Activated T-cell treated with anti-CD3 and anti-CD28 coated beads, Interleukin-2, amount 50 U/mL, for 1 hour (primary cell): ENCODE measurements around the gene CHP1.
"Not testable (repeated sequence)": the region's sequence is repeated elsewhere in the genome, so short reads cannot be mapped to it uniquely, and the experiment has no call there.

Experiments
- DNase-seq: peaks from one replicate; pipeline ENCODE4 v3.0.0-alpha.2; 2020

CHP1 gene

DNA sequence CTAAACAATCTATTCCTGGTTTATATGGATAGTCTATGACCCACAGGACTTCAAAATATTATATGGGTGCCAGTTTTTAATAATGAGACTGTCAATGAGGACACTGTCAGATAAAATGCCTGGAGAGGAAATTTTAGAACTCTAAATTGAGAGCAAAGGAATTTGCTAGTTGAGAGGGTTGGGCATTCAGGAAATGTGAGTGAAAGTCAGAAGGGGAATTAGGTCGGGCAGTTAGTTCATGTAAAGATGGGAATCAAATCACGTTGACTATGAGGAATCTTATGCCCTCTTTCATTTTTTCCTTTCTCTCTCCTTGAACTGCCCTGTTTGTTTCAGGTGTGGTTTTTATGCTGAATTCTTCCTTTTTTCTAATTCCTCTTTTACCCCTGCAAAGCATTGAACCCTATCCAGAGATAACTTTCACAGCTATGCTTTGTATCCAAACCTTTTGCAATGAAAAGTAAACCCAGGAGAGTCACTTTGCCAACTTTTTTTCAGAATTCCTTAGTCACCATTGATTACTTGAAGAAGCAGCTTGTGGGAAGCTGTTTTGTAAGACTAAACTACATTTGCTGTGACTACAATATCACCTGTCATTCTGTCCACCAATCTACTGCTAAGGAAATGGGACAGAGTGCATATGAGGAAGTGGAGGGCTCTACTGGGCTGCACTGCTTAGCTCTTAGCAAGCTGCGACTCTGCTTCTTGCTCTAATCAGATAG is 27.8 kb downstream of the CHP1 start:
- no peak for DNase-seq

DNA sequence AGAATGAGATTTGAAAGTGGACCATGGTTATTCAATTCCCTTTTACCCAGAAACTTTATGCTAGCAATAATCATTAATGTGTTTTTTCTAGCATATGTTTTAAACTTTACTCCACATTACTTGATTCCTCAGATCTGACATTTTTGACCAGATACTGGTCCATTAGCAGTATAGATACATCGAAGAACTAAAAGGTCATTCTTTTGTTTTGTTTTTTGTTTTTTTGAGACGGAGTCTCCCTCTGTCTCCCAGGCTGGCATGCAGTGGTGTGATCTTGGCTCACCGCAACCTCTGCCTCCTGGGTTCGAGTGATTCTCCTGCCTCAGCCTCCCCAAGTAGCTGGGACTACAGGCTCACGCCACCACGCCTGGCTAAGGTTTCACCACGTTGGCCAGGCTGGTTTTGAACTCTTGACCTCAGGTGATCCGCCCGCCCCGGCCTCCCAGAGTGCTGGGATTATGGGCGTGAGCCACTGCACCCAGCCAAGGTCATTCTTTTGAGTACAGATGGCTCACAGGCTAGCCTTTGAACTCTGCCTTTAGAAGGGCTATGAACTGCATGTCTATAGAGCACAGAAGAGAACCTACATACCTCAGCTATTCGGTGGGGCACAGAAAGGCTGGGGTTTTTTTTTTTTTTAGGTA is 28.6 kb downstream of the CHP1 start:
- no peak for DNase-seq

DNA sequence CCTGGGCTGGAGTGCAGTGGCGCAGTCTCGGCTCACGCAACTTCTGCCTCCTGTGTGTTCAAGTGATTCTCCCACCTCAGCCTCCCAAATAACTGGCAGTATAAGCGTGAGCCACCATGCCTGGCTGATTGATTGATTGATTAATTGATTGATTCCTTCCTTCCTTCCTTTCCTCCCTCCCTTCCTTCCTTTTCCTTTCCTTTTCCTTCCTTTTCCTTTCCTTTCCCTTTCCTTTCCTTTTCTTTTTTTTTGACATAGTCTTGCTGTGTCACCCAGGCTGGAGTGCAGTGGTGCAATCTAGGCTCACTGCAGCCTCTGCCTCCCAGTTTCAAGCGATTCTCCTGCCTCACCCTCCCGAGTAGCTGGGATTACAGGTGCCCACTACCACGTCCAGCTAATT is 29.9 kb downstream of the CHP1 start:
- DNase-seq: not testable (repeated sequence)

DNA sequence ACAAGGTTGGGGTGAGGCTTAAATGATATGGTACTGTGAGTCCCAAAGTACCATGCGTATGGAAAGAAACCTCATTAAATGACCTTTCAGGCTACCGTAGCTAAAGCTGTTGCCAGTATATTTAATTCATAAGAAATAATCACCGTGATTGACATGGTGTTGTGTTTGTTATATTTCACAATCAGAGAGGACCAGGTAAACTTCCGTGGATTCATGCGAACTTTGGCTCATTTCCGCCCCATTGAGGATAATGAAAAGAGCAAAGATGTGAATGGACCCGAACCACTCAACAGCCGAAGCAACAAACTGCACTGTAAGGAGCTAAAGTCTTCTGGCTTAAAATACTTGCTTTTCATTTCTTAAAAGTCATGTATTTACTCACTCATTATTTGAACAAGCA is 31.5 kb downstream of the CHP1 start:
- DNase-seq: no peak

DNA sequence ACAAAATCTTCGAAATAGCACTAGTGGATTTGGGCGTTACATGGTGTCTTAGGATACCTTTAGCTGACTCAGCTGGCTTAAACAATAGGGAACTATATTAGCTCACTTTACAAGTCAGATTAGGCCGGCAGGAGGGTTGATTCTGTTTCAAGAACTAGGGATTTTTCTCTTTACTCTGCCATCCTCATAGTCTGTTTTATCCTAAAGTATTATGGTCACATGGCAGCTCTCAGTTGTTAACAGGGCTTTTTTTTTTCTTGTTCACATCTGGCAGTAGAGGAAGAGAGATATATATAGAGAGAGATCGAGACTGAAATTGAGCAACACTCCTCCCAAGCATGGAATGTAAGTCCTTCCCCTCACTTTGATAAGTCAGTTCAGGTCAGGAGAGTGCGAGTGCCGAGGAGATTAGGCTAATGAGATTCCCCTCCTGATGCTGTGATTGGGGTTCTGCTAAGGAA is 32.9 kb downstream of the CHP1 start:
- no peak for DNase-seq

DNA sequence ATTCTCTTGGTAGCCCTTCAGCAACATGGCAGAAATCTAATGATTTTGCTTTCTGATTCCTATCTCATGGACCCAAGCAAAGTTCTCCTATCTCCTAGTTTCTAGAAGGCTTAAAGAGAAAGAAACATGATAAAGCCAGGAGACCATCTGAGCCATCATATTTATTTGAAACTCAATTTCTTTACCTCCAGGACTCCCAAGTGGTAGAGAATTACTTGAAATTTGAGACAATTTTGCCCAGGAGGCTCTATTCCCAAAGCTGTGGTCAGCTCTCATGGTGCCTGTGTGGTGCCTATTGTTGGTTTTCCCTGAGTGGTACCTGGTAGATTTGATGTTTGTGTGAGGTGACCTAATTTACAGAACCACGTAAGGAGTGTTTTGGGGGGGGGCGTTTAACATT is 38.8 kb downstream of the CHP1 start:
- no peak for DNase-seq

DNA sequence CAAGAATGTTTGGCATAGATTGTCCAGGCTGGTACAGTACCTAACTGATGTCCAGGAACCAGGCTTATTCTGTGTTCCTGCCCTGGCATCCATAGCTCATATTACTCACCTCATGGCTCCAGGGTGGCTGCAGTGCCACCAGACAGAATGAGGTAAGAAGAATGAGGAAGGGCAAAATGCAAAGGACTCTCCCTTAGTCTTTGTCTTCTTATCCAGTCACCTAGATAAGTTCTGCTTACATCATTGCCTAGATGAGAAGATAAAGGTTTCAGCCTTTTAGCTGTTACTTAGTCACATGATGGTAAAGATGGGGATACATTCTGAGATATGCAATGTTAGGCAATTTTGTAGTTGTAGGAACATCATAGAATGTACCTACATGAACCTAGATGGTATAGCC is 45.8 kb downstream of the CHP1 start:
- no peak for DNase-seq

DNA sequence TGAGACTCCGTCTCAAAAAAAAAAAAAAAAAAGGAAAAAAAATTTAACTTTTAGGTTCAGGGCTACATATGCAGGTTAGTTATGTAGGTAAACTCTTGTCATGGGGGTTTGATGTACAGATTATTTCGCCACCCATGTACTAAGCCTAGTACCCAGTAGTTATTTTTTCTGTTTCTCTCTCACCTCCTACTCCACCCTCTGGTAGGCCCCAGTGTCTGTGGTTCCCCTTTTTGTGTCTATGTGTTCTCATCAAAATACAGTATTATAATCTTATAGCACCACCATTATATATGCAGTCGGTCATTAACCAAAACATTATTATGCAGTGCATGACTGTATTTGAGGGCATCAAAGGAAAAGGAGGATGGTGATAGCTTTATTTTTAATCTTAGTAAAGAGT is 47.3 kb downstream of the CHP1 start:
- no peak for DNase-seq

DNA sequence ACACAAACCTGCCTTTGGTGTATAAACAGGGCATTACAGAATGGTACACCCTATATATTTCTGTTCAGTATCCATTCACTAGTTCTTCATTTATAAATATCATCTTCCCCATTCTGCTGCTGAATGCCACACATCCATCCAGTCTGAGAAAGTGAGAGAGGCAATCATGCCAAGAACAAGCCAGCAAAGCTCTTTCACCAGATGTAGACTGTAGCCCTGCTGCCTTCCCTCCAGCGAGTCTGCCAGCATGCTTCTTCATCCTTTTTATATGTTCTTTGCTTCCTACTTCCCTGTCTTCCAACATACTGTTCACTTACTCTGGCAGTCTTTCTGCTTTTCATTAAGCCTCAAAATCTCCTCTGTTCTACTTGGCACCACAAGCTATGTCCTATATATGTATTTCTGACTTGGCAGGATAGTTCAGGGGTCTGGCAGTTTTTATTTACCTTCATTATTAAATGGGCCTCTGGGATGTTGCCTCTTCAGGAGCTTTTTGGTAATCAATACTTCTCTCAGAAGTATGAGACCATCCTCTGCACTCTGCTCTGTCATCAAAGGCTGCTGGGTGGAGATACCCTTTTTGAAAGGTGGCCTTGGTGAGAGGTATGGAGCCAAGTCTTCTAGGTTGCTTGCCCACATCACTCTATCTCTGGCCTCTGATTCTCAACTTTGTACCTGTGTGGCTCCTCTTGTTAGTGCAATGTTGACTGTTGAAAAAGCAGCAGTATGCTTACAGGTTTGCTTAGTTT is 48.6 kb downstream of the CHP1 start:
- DNase-seq: no peak

DNA sequence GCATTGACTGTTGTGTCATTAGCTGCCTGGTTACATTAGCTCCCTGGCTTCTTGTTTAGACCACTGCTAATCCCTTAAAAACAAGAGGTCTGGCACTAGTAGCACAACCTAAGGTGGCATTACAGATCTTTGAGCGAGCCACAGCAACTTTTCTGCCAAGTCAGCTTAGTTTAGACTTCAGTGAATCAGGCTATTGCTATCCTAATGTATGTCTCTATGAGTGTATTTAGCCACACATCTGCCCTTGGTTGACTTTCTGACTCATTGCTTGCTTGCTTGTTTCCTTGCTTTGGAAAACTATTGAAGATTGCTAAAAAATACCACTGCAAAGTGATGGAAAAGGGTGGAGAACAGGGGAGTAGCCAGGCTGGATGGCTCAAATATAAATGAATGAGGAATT is 50.2 kb downstream of the CHP1 start:
- DNase-seq: no peak

DNA sequence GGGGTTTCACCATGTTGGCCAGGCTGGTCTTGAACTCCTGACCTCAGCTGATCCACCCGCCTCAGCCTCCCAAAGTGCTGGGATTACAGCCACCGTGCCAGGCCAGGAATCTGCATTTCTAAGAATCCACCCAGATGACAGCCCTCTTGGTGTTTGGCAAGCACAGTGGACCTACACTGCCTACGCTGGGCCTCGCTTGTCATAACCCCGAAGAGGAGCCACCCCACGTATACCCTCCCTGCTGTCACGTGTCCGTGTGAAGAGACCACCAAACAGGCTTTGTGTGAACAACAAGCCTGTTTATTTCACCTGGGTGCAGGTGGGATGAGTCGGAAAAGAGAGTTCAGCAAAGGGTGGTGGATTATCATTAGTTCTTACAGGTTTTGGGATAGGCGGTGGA is 51.4 kb downstream of the CHP1 start:
- DNase-seq: not testable (repeated sequence)

DNA sequence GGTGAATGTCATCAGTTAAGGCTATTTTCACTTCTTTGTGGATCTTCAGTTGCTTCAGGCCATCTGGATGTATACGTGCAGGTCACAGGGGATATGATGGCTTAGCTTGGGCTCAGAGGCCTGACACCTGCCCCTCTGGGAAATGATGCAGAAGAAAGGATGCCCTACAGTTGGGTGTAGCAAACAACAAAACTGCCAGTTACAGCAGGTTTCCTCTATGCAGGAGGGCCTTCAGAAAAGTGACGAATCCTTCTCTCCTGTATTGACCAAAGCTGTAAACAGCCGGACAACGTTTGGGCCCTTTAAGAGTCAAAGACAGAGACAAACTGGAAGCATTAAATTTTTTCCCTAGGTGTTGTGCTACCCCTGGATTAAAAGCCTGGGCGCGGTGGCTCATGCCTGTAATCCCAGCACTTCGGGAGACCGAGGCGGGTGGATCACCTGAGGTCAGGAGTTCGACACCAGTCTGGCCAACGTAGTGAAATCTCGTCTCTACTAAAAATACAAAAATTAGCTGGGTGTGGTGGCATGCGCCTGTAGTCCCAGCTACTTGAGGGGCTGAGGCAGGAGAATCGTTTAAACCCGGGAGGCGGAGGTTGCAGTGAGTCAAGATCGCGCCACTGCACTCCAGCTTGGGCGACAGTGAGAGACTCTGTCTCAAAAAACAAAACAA is 52.0 kb downstream of the CHP1 start:
- DNase-seq: not testable (repeated sequence)

DNA sequence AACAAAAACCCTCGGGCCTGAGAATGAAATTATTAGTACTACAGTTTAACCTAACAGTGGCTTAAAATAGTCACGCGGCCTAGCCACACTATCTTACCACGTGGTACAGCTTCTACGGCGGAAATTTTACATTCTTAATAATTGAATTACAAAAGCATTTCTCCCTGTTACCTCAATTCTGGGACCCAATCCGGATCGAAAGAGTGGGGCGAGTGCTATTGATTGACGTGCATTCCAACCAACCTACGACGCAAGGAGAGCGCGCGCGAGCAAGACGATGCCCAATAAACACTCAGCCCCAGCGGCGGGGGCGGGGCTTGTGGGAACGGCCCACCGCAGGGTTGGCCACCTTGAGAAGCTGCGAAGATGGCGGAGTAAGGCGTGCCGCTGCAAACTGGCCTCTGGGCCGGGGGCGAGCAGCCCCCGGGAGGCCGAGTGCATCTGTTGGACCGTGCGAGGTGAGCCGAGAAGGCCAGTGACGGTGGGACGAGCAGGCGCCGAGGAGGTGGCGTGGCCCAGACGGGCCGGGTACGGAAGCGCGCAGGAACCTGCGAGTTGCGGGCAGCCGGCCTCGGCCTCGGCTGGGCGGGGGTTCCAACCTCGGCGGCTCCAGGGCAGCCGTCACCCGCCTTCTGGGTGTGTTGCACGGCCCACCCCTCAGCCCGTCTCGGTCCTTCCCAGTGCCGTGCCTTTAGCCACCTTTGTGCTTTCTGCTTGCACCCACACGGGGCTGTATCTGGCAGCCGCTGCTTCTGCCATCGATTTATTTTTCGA is 52.8 kb downstream of the CHP1 start:
- peak; percentile 96 for DNase-seq

DNA sequence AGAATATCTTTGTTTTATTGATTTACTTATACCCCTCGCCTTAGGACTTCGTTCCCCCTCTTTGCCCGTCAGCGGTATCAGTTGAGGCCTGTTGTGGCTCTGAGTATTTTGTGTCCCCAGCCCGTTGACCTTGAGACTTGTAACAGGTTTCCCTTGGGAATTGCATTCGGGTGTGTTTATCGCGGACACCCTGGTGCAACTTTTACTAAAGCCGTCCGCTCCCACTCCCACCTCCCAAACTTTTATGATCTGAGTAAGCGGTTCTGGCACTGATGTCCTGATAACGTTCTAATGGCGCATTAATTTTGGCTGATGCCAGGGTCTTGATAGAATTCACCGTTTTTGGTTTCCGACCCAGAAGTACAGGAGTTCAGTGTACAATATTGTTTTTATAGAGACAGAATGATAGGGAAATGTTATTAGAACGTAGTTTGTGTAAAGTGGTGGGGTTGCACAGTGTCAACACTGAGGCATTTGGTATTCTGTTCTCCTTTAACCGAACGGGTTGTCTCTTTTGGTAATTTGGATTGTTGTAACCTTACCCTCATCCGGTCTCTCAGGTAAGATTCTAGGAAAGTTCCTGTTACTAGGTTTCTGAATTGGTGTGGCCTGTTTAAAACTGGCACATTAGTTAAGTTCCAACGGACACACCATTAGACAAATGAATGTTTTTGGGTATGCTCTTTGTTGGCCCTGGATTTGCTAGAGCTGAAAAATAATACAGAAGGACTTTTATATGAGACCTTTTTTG is 53.5 kb downstream of the CHP1 start:
- DNase-seq: no peak

DNA sequence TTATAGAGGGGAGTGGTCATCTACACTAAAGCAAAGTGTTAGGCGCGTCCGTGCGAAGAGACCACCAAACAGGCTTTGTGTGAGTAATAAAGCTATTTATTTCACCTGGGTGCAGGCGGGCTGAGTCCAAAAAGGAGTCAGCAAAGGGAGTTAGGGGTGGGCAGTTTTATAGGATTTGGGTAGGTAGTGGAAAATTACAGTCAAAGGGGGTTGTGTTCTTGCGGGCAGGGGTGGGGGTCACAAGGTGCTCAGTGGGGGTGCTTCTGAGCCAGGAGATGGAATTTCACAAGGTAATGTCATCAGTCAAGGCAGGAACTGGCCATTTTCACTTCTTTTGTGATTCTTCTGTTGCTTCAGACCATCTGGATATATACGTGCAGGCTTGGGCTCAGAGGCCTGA is 54.2 kb downstream of the CHP1 start:
- no peak for DNase-seq

DNA sequence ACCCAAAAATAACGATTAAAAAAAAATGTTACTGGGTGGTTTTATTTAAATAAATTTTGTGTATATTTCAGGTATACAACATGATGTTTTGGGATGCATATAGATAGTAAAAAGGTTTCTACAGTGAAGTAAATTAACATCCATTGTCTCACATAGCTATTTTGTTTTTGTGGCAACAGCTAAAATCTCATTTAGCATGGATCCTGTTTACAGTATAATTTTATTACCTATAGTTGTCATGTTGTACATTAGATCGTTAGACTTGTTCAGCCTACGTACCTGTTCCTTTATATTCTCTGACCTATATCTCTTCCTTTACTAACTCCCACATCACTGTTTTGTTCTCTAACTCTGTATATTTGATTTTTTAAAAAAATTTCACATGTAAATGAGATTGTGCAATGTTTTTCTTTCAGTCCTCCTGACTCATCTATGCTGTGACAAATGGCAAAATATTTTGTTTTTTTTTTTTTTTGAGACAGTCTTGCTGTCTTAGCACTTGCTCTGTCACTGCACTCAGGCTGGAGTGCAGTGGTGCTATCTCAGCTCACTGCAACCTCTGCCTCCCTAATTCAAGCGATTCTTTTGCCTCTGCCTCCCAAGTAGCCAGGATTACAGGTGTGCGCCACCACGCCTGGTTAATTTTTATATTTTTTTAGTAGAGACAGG is 55.7 kb downstream of the CHP1 start:
- DNase-seq: no peak

DNA sequence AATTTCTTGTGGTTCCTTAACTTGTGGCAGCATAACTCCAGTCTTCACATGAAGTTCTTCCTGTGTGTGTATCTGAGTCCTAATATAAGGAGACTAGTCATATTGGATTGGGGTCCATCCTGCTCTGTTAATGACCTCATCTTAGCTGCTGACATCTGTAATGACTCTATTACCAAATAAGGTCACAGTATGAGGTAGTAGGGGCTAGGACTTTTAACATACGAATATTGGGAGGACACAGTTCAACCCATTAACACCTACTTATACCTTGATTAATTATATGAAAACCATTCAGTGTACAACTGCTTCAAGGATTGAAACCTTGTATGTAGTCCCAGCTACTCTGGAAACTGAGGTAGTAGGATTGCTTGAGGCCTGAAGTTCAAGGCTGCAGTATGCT is 57.4 kb downstream of the CHP1 start:
- DNase-seq: no peak

DNA sequence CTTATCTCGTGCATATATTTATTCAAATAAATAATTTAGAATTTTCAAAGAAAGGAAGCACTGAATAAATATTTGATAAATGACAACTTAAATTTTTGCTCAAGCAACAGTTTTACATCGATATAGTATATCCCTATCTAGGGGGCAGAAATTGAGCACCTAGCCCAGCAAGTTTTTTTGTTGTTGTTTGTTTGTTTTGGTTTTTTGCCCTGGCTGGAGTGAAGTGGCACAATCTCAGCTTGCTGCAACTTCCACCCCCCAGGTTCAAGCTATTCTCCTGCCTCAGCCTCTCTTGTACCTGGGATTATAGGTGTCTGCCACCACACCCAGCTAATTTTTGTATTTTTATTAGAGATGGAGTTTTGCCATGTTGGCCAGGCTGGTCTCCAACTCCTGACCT is 58.9 kb downstream of the CHP1 start:
- DNase-seq: no peak

DNA sequence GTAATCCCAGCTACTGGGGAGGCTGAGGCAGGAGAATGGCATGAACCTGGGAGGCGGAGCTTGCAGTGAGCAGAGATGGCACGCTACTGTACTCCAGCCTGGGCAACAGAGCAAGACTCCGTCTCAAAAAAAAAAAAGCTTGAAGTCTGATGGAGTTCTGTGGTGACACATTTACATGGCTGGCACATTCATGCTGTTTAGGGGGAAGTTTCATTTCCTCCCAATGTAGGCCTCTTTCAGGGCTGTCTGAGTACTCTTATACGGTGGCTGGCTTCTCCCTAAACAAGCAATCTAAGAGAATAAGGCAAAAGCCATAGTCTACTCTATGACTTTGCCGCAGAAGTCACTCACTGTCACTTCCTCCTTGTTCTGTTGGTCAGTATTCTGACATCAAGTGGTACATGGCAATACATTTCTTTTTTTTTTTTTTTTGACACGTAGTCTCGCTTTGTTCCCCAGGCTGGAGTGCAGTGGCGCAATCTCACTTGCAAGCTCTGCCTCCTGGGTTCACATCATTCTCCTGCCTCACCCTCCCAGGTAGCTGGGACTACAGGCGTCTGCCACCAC is 60.1 kb downstream of the CHP1 start:
- DNase-seq: no peak

DNA sequence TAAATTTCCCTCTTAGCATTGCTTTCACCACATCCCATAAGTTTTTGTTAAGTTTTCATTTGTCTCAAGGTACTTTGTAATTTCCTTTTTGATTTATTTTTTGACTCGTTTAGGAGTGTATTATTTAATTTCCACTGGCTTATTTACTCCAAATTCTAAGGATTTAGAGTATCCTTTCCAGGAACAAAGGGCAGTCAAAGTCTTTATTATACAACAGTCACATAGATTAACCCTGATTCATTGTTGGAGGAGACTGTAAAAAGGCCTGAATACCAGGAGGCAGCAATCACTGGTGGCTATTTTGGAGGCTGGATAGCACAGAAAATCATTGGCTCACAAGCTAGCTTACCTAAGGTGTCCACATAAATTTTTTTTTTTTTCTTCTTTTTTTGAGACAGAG is 61.5 kb downstream of the CHP1 start:
- DNase-seq: no peak

DNA sequence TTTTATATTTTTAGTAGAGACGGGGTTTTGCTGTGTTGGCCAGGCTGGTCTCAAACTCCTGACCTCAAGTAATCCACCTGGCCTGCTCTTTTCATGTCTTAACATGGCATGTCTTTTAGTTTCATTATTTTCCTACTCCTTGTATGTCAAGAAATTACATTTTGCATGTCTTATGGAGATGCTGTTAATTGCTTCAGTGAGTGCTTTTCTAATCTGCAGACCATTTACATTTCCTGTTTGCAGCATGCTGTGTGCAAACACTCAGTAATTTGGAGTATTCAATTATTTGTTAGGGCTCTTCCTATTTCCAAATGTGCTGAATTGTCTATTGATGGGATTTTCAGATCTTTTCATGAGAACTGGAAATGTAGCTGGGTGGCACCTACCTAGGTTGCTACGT is 70.1 kb downstream of the CHP1 start:
- DNase-seq: not testable (repeated sequence)
